HepG2 (cell line): Measurements from ENCODE around the gene TRMU. TPM values are rescaled to one million over a fixed set of nuclear protein-coding genes. Genes with fewer than 3 reads are reported as not detected.
A peak's percentile ranks its signal among the peaks of the same experiment; 100 is the strongest.

ENCODE experiments used
- EP300 ChIP-seq, 3 experiments: sonication (generic) in 1 of 3; formaldehyde crosslinking in 1 of 3; IDR thresholded peaks; 2 replicates each; pipeline versions ENCODE4 v1.5.1 to v1.6.1; 2011 to 2020; ENCODE audit warnings: low read depth in 2 of 3, low read length in 2 of 3, borderline replicate concordance in 1 of 3, improper control_type of control experiment in 1 of 3, mild to moderate bottlenecking in 1 of 3, missing genetic modification reagents in 1 of 3, moderate library complexity in 1 of 3
- FOXK1 ChIP-seq: sonication (generic); formaldehyde crosslinking; IDR thresholded peaks from 2 replicates; pipeline ENCODE4 v1.4.0; 2020; ENCODE audit warnings: low read depth, missing genetic modification reagents, borderline replicate concordance
- MTA1 ChIP-seq: sonication (generic); formaldehyde crosslinking; IDR thresholded peaks from 2 replicates; pipeline ENCODE4 v1.4.0; 2020; ENCODE audit warnings: missing genetic modification reagents, mild to moderate bottlenecking, borderline replicate concordance
- PAF1 ChIP-seq: IDR thresholded peaks from 2 replicates; pipeline ENCODE4 v1.6.1; 2016; ENCODE audit warnings: missing genetic modification reagents, missing compliant biosample characterization
- SALL1 ChIP-seq: sonication (generic); formaldehyde crosslinking; IDR thresholded peaks from 2 replicates; pipeline ENCODE4 v1.8.0; 2022; ENCODE audit warnings: mild to moderate bottlenecking, missing genetic modification reagents
- TBP ChIP-seq: sonication (generic); formaldehyde crosslinking; IDR thresholded peaks from 2 replicates; pipeline ENCODE4 v1.5.0; 2020; ENCODE audit warnings: missing genetic modification reagents
- TEAD2 ChIP-seq: sonication (generic); formaldehyde crosslinking; IDR thresholded peaks from 2 replicates; pipeline ENCODE4 v1.9.0; 2021; ENCODE audit warnings: missing genetic modification reagents
- ZC3H4 ChIP-seq: sonication (generic); formaldehyde crosslinking; IDR thresholded peaks from 2 replicates; pipeline ENCODE4 v1.4.0; 2020; ENCODE audit warnings: missing genetic modification reagents, borderline replicate concordance
- ZEB1 ChIP-seq: IDR thresholded peaks from 2 replicates; pipeline ENCODE4 v1.6.1; 2012; ENCODE audit warnings: mild to moderate bottlenecking, low read depth, inconsistent platforms; ENCODE audit not compliant: insufficient replicate concordance
- ZNF615 ChIP-seq: sonication (generic); formaldehyde crosslinking; IDR thresholded peaks from 2 replicates; pipeline ENCODE4 v1.5.0; 2020; ENCODE audit warnings: mild to moderate bottlenecking, missing genetic modification reagents, borderline replicate concordance
- ZNF839 ChIP-seq: sonication (generic); formaldehyde crosslinking; IDR thresholded peaks from 2 replicates; pipeline ENCODE4 v1.4.0; 2020; ENCODE audit warnings: missing genetic modification reagents, mild to moderate bottlenecking, borderline replicate concordance
- ZSCAN12 ChIP-seq: sonication (generic); formaldehyde crosslinking; IDR thresholded peaks from 2 replicates; pipeline ENCODE4 v1.9.0; 2021; ENCODE audit warnings: mild to moderate bottlenecking, missing genetic modification reagents
- ZSCAN9 ChIP-seq: IDR thresholded peaks from 2 replicates; pipeline ENCODE4 v1.6.1; 2016; ENCODE audit warnings: borderline replicate concordance
- polyA plus RNA-seq, 8 experiments: library from polyadenylated mRNA; depleted of rRNA in 3 of 8; stranded (reverse) in 7 of 8; unstranded in 1 of 8; fragments of >200 nt; fragmentation: Illumina TruSeq in 4 of 8; extraction: Trizol in 4 of 8; gene quantifications; 2 replicates each; pipeline versions ENCODE4 v1.2.1 to v1.2.3, GENCODE V29; 2011 to 2016; ENCODE audit warnings: low read depth in 4 of 8, missing spikeins in 1 of 8, mixed read lengths in 1 of 8; ENCODE audit not compliant: insufficient read depth in 1 of 8
- total RNA-seq, 5 experiments: library from RNA; depleted of rRNA; stranded (reverse); fragments of >200 nt; fragmentation: Illumina TruSeq; extraction: Trizol; gene quantifications; 2 replicates each; pipeline ENCODE4 v1.2.3, GENCODE V29; 2016; ENCODE audit warnings: low read depth in 1 of 5
- TF ChIP-seq, protein P1 (sequence below): sonication (generic); formaldehyde crosslinking; IDR thresholded peaks from 2 replicates; pipeline ENCODE4 v1.9.0; 2021; ENCODE audit warnings: missing genetic modification reagents, borderline replicate concordance
- TF ChIP-seq, protein P2 (sequence below): sonication (generic); formaldehyde crosslinking; conservative IDR thresholded peaks from 2 replicates; pipeline ENCODE4 v1.5.0; 2020; ENCODE audit warnings: missing genetic modification reagents
- TF ChIP-seq, protein P3 (sequence below), 2 experiments: fragments of 450-650 bp in 1 of 2; sonication (generic) in 1 of 2; formaldehyde crosslinking in 1 of 2; IDR thresholded peaks; 2 replicates each; pipeline versions ENCODE4 v1.6.1 to v1.8.0; 2016 to 2022; ENCODE audit warnings: antibody characterized with exemption in 1 of 2, mild to moderate bottlenecking in 1 of 2, missing genetic modification reagents in 1 of 2

TRMU gene
- total and polyA plus RNA-seq, 2 of the 13 experiments (the other 11 are each of a cell fraction or from before 2014, with no cell fraction given) = 31.0 to 50.2 TPM

DNA sequence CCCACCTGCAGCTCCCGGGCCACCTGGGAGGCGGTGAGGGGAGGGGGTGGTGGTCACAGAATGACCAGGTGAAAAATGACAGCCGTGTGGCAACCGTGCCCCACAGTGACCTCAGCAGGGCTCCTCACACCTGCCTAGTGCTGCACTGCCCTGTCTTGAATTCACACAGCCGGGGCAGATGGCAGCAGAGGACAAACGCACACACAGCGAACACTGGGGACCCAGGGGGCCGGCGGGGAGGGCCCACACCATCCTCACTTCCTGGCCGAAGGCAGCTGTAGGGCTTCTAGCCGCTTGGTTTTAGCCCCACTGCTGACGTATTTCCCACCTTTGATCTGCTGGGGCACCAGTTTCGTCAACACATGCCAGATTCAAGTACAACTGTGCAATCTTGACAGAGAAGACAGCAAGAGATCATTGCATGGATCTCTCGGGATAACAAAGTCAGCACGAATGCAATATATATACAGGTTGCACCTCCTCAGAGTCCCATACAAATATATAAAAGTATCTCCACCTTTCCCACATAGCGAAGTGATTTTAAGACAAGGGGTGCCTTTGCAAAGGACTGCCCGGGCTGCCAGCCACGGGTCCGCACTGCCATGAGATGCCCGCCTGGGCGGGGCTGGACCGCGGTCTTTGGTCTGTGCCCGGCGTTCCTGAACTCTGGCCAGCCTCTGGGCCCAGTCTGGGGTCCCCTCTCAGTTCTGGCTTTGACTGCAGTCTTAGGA lies 26.9 kb downstream of the TRMU start (continued):
- TF ChIP-seq ZNF615 (CRISPR knock-in tag) (no peak), ZC3H4 (no peak), ZEB1 (peak; percentile 35), PAF1 (CRISPR knock-in tag) (0 out of 2 replicates have a peak, but pooled peaks have one; percentile 45), FOXK1 (CRISPR knock-in tag) (peak; percentile 56; the same call in 1 of the 2 replicates), TEAD2 (no peak), ZNF839 (CRISPR knock-in tag) (no peak), MTA1 (CRISPR knock-in tag) (no peak), ZSCAN9 (no peak), ZSCAN12 (CRISPR knock-in tag) (no peak), EP300 (IDR thresholded peaks at IDR 0.05; ENCODE audit: low read depth in 2 of 2, low read length in 2 of 2) (peak in 1 of 2 experiments; percentile 23; a peak in 1 of 4 replicates), EP300 (CRISPR knock-in tag; IDR thresholded peaks at IDR 0.05; ENCODE audit: borderline replicate concordance) (no peak; the same call in 1 of the 2 replicates), SALL1 (peak; percentile 73), TBP (no peak)
- TF ChIP-seq, protein P1, sequence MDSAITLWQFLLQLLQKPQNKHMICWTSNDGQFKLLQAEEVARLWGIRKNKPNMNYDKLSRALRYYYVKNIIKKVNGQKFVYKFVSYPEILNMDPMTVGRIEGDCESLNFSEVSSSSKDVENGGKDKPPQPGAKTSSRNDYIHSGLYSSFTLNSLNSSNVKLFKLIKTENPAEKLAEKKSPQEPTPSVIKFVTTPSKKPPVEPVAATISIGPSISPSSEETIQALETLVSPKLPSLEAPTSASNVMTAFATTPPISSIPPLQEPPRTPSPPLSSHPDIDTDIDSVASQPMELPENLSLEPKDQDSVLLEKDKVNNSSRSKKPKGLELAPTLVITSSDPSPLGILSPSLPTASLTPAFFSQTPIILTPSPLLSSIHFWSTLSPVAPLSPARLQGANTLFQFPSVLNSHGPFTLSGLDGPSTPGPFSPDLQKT (CRISPR knock-in tag) = no peak
- TF ChIP-seq, protein P2, sequence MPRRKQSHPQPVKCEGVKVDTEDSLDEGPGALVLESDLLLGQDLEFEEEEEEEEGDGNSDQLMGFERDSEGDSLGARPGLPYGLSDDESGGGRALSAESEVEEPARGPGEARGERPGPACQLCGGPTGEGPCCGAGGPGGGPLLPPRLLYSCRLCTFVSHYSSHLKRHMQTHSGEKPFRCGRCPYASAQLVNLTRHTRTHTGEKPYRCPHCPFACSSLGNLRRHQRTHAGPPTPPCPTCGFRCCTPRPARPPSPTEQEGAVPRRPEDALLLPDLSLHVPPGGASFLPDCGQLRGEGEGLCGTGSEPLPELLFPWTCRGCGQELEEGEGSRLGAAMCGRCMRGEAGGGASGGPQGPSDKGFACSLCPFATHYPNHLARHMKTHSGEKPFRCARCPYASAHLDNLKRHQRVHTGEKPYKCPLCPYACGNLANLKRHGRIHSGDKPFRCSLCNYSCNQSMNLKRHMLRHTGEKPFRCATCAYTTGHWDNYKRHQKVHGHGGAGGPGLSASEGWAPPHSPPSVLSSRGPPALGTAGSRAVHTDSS (CRISPR knock-in tag) = no peak
- TF ChIP-seq, protein P3, sequence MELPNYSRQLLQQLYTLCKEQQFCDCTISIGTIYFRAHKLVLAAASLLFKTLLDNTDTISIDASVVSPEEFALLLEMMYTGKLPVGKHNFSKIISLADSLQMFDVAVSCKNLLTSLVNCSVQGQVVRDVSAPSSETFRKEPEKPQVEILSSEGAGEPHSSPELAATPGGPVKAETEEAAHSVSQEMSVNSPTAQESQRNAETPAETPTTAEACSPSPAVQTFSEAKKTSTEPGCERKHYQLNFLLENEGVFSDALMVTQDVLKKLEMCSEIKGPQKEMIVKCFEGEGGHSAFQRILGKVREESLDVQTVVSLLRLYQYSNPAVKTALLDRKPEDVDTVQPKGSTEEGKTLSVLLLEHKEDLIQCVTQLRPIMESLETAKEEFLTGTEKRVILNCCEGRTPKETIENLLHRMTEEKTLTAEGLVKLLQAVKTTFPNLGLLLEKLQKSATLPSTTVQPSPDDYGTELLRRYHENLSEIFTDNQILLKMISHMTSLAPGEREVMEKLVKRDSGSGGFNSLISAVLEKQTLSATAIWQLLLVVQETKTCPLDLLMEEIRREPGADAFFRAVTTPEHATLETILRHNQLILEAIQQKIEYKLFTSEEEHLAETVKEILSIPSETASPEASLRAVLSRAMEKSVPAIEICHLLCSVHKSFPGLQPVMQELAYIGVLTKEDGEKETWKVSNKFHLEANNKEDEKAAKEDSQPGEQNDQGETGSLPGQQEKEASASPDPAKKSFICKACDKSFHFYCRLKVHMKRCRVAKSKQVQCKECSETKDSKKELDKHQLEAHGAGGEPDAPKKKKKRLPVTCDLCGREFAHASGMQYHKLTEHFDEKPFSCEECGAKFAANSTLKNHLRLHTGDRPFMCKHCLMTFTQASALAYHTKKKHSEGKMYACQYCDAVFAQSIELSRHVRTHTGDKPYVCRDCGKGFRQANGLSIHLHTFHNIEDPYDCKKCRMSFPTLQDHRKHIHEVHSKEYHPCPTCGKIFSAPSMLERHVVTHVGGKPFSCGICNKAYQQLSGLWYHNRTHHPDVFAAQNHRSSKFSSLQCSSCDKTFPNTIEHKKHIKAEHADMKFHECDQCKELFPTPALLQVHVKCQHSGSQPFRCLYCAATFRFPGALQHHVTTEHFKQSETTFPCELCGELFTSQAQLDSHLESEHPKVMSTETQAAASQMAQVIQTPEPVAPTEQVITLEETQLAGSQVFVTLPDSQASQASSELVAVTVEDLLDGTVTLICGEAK (IDR thresholded peaks at IDR 0.05) = no peak
- TF ChIP-seq, protein P3 (CRISPR knock-in tag; IDR thresholded peaks at IDR 0.05) = no peak; the same call in 1 of the 2 replicates
